Esophagus squamous epithelium (tissue), 5 donors: Measurements from ENCODE around the gene MMS19. TPM values are rescaled to one million over a fixed set of nuclear protein-coding genes. Genes with fewer than 3 reads are reported as not detected.

Experiments used
- DNase-seq: peaks from one replicate; lab custom pipeline; 2025; lab: John Stamatoyannopoulos, UW
- H3K27ac ChIP-seq, 4 donors: fragments of 200-600 bp; sonication (generic); one replicate each; pipeline ENCODE4 v1.5.1; 2016 to 2019; ENCODE audit warnings: mild to moderate bottlenecking in 1 of 4
- H3K27me3 ChIP-seq, 4 donors: fragments of 200-600 bp; sonication (generic); 1 replicate in 3 of 4; 2 replicates in 1 of 4; pipeline versions ENCODE4 v1.5.1 to v1.6.0; 2017 to 2021; ENCODE audit warnings: antibody characterized with exemption in 1 of 4
- H3K36me3 ChIP-seq, 3 donors: fragments of 200-600 bp; sonication (generic); one replicate each; pipeline ENCODE4 v1.5.1; 2016 to 2019
- H3K4me1 ChIP-seq, 3 donors: fragments of 200-600 bp; sonication (generic); one replicate each; pipeline ENCODE4 v1.5.1; 2017 to 2019
- H3K4me3 ChIP-seq, 4 donors: fragments of 200-600 bp; sonication (generic); 1 replicate in 3 of 4; 2 replicates in 1 of 4; pipeline ENCODE4 v1.5.1; 2016 to 2019; ENCODE audit warnings: mild to moderate bottlenecking in 2 of 4, moderate library complexity in 1 of 4
- H3K9me3 ChIP-seq, 3 donors: fragments of 200-600 bp; sonication (generic); one replicate each; pipeline ENCODE4 v1.5.1; 2016 to 2019
- POLR2A ChIP-seq, 4 donors: fragments of 450-650 bp; IDR thresholded peaks; one replicate each; pipeline ENCODE4 v1.6.1; 2017; ENCODE audit warnings: antibody characterized with exemption in 4 of 4, mild to moderate bottlenecking in 4 of 4, moderate library complexity in 3 of 4
- WGBS, 2 donors: methylation state at CpG; one replicate each; pipeline ENCODE4 v1.1.5; 2018; 5-methylcytosine and 5-hydroxymethylcytosine counted together
- intact Hi-C: fragments of 100-400 bp; cut with DNase I; formaldehyde crosslinking; loops from one replicate; pipeline ENCODE4 v1.15.0; 2022
- total RNA-seq, 4 donors: library from RNA; depleted of rRNA; stranded (reverse); fragments of >200 nt; gene quantifications; one replicate each; pipeline ENCODE4 v1.1.0, GENCODE V29; 2016
- TF ChIP-seq, protein P1 (sequence below), 6 experiments: fragments of 450-650 bp in 4 of 6; fragments of 200-600 bp in 2 of 6; sonication (generic) in 2 of 6; IDR thresholded peaks; one replicate each; pipeline ENCODE4 v1.5.1; 2016 to 2019; ENCODE audit warnings: antibody characterized with exemption in 6 of 6, mild to moderate bottlenecking in 4 of 6, moderate library complexity in 4 of 6
- donor health status: DM: yes; HTN: yes; CAD: no.

The MMS19 gene
- total RNA-seq, 4 donors from 2014 or later, result 57.7 to 93.3 (median 65.1) TPM

DNA sequence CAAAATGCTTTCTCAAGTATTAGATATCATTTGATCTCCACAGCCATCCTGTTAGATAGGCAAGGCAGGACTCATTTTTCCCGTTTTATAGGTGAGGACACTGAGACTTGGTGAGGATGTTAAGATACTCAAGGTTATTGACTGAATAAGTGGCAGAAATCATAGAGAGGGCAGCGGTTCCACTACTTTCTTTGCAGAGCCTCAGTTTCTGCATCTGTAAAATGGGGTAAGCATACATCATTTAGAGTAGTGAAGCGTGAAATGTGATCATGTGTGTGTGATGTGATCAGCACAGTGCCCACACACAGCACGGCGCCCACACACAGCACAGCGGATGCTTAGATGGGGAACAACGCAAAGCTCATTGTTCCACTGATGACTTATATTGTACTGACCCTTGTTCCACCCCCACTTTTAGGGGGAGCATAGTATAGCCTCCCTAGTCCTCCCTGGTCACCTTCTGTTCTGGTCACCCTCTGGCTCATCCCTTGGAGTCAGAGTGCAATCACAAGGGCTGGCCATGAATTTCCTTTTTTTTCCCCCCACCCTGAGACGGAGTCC, 11.0 kb upstream of the MMS19 start:
- H3K27me3 ChIP-seq, result no peaks in the 10 kb centered on the region
- no peaks in the 10 kb centered on the region for H3K9me3 ChIP-seq
- 81 to 86% methylated on average over 8 of the region's 8 CpGs for WGBS, 2 donors
- no peak overlapping the region for H3K4me3 ChIP-seq
- no peak overlapping the region for H3K27ac ChIP-seq
- H3K4me1 ChIP-seq, result peaks cover 0 to 18% (median 0%) of the 10 kb centered on the region in 3 donors
- no peaks in the 10 kb centered on the region for H3K36me3 ChIP-seq
- TF ChIP-seq POLR2A (IDR thresholded peaks at IDR 0.05), result no peak
- TF ChIP-seq, protein P1, sequence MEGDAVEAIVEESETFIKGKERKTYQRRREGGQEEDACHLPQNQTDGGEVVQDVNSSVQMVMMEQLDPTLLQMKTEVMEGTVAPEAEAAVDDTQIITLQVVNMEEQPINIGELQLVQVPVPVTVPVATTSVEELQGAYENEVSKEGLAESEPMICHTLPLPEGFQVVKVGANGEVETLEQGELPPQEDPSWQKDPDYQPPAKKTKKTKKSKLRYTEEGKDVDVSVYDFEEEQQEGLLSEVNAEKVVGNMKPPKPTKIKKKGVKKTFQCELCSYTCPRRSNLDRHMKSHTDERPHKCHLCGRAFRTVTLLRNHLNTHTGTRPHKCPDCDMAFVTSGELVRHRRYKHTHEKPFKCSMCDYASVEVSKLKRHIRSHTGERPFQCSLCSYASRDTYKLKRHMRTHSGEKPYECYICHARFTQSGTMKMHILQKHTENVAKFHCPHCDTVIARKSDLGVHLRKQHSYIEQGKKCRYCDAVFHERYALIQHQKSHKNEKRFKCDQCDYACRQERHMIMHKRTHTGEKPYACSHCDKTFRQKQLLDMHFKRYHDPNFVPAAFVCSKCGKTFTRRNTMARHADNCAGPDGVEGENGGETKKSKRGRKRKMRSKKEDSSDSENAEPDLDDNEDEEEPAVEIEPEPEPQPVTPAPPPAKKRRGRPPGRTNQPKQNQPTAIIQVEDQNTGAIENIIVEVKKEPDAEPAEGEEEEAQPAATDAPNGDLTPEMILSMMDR (IDR thresholded peaks at IDR 0.05), result no peak
- intact Hi-C loops, result no loop called here
- DNase-seq, result no peak

DNA sequence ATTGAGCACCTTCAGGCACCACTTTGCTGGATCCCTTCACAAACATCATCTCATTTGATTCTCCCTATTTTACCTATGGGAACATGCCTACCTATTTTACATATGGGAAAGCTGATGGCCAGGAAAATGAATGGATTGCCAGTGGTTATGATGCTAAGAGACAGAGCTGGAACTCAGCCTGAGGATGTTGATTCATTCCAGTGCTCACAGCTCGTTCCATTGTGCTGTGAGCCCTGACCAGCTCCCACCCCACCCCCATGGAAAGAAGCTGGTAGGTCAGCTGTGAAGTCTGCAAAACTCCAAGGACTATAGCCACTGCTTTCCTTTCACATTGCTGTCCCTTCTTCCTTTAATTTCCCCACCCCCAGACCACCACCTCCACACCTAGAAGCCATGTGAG, 10.1 kb upstream of the MMS19 start:
- Histone ChIP-seq H3K4me3 (no peak overlapping the region), H3K36me3 (no peaks in the 10 kb centered on the region), H3K27me3 (no peaks in the 10 kb centered on the region), H3K27ac (no peak overlapping the region), H3K4me1 (peaks cover 0 to 19% (median 0%) of the 10 kb centered on the region in 3 donors), H3K9me3 (no peaks in the 10 kb centered on the region)
- intact Hi-C loops, result no loop called here
- TF ChIP-seq POLR2A (IDR thresholded peaks at IDR 0.05), result no peak
- TF ChIP-seq, protein P1 (IDR thresholded peaks at IDR 0.05), result no peak
- WGBS, 2 donors, result 0 to 10% methylated on average over 1 of the region's 1 CpG
- no peak for DNase-seq

DNA sequence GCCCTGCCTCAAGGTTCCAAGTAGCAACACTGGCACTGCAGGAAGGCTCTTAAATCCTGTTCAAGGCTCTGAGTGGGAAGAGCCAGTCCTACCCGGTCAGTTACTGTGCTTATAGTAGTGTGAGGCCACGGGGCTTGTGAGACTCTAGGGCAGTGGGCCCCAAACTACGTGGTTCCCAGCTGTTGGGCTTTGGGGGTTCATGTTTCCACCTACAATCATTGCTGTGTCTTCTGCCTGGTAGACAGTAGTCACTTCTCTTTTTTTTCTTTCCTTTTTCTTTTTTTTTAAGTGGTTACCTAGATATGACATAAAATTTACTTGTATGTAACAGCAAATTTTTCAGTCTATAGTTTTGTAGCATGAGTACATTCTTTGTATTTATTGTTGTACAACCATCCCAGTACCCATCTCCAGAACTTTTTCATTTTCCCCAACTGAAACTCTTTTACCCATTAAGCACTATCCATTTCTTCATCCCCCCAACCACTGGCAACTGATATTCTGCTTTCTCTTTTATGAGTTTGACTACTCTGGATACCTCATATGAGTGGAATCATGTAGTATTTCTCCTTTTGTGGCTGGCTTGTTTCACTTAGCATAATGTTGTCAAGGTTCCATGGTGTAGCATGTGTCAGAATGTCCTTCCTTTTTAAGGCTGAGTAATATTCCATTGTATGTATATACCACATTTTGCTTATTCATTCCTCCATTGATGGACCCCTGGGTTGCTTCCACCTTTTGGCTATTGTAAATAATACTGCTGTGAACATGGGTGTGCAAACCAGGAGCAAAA, 8.2 kb upstream of the MMS19 start:
- TF ChIP-seq, protein P1 (IDR thresholded peaks at IDR 0.05), result no peak
- no peak for TF ChIP-seq POLR2A (IDR thresholded peaks at IDR 0.05)
- 69 to 93% methylated on average over 3 of the region's 3 CpGs for WGBS, 2 donors
- no peak for DNase-seq
- Histone ChIP-seq H3K4me3 (no peak overlapping the region), H3K4me1 (peaks cover 0 to 7% (median 0%) of the 10 kb centered on the region in 3 donors), H3K9me3 (no peaks in the 10 kb centered on the region), H3K36me3 (no peaks in the 10 kb centered on the region), H3K27me3 (no peaks in the 10 kb centered on the region), H3K27ac (no peak overlapping the region)
- intact Hi-C loops, result no loop called here

DNA sequence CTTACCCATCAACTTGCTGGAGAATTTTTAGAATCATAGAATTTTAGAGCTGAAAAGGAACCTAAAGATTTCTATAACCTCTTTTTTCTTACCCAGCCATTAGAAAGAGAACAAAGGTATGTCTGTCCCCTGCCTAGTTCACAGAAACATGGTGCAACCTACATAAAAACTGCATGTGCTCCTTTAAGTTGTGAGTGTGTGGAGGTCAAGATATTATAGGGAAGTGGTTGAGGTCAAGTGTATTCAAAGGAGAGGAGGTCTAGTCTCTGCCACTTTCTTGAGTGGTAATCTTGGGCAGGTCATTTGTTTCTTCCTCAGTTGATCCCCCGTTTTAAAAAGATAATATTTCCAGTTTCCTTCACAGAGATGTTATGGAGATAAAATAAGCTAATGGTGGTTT, 6.9 kb upstream of the MMS19 start:
- no peaks in the 10 kb centered on the region for H3K9me3 ChIP-seq
- no peak overlapping the region for H3K4me3 ChIP-seq
- peaks cover 2 to 13% (median 3%) of the 10 kb centered on the region in 3 donors for H3K4me1 ChIP-seq
- H3K27me3 ChIP-seq, result peaks cover 0 to 7% (median 0%) of the 10 kb centered on the region in 4 donors
- no peak for TF ChIP-seq POLR2A (IDR thresholded peaks at IDR 0.05)
- TF ChIP-seq, protein P1 (IDR thresholded peaks at IDR 0.05), result no peak
- no peak for DNase-seq
- intact Hi-C loops, result no loop called here
- no peaks in the 10 kb centered on the region for H3K36me3 ChIP-seq
- H3K27ac ChIP-seq, result no peak overlapping the region
- 73 to 78% methylated on average over 1 of the region's 1 CpG for WGBS, 2 donors

DNA sequence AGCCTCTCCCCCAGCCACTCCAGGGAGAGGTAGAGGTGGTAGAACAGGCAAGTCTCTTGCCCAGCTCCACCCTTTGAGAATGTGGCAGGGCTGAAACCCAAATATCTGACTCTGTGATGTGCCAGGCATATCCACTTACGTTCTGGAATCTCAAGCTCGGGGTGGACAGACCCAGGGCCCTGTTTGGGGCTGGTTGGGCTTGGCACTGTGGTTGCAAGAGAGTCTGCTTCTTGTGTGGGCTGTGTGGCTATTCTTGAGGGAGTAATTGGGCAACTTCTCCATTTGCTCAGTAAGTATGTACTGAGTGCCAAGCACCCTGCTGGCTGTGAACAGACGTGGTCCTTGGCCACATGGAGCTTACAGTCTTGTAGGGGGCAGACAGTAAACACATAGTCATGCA, 5.2 kb upstream of the MMS19 start:
- no peak overlapping the region for H3K4me3 ChIP-seq
- H3K9me3 ChIP-seq, result no peaks in the 10 kb centered on the region
- H3K36me3 ChIP-seq, result no peaks in the 10 kb centered on the region
- WGBS, 2 donors, result 40 to 84% methylated on average over 1 to 3 of the region's 3 CpGs
- DNase-seq, result no peak
- peaks cover 3 to 23% (median 5%) of the 10 kb centered on the region in 3 donors for H3K4me1 ChIP-seq
- no peak for TF ChIP-seq POLR2A (IDR thresholded peaks at IDR 0.05)
- TF ChIP-seq, protein P1 (IDR thresholded peaks at IDR 0.05), result no peak
- H3K27ac ChIP-seq, result no peak overlapping the region
- intact Hi-C loops, result no loop called here
- peaks cover 0 to 20% (median 0%) of the 10 kb centered on the region in 4 donors for H3K27me3 ChIP-seq
